GM12865 (cell line): Measurements from ENCODE around the gene SLC22A15.
A peak's percentile ranks its signal among the peaks of the same experiment; 100 is the strongest.
"Not testable (repeated sequence)": the region's sequence is repeated elsewhere in the genome, so short reads cannot be mapped to it uniquely, and the experiment has no call there.

Experiments used
- DNase-seq: peaks from one replicate; pipeline ENCODE4 v3.0.0; 2010; ENCODE audit warnings: low read depth
- H3K4me3 ChIP-seq: 2 replicates; pipeline ENCODE4 v1.5.1; 2011; ENCODE audit warnings: mild to moderate bottlenecking, low read depth, low read length, control low read depth
- TF ChIP-seq, protein P1 (sequence below): IDR thresholded peaks from 2 replicates; pipeline ENCODE4 v1.5.1; 2011; ENCODE audit warnings: low read length, control low read depth, low read depth, inconsistent platforms; ENCODE audit not compliant: insufficient read depth; ENCODE audit errors: missing control alignments

SLC22A15 gene

GRCh38 chr1:115951560-115951959 lies 24.8 kb upstream of the SLC22A15 start:
- no peak overlapping the region for H3K4me3 ChIP-seq
- TF ChIP-seq, protein P1, sequence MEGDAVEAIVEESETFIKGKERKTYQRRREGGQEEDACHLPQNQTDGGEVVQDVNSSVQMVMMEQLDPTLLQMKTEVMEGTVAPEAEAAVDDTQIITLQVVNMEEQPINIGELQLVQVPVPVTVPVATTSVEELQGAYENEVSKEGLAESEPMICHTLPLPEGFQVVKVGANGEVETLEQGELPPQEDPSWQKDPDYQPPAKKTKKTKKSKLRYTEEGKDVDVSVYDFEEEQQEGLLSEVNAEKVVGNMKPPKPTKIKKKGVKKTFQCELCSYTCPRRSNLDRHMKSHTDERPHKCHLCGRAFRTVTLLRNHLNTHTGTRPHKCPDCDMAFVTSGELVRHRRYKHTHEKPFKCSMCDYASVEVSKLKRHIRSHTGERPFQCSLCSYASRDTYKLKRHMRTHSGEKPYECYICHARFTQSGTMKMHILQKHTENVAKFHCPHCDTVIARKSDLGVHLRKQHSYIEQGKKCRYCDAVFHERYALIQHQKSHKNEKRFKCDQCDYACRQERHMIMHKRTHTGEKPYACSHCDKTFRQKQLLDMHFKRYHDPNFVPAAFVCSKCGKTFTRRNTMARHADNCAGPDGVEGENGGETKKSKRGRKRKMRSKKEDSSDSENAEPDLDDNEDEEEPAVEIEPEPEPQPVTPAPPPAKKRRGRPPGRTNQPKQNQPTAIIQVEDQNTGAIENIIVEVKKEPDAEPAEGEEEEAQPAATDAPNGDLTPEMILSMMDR, result no peak
- DNase-seq, result no peak

DNA sequence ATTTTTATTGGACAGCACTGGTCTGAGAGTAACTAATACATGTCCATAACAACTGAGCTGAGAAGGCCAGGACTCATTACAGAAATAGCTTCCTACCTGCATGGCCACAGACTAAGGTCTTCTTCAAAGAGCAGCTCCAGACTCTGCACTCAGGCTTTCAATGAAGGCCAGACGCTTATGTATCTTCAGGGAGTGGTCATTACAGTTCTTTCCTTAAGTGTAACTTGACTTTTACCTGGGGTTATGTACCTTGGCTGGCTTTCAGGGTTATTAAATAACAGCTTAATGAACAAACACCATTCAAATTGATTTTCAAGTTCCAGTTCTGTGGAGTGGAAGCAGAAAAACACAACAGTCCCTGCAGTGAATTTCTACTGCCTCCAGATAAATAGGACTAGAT lies 23.8 kb upstream of the SLC22A15 start:
- no peak for DNase-seq
- TF ChIP-seq, protein P1, result no peak

DNA sequence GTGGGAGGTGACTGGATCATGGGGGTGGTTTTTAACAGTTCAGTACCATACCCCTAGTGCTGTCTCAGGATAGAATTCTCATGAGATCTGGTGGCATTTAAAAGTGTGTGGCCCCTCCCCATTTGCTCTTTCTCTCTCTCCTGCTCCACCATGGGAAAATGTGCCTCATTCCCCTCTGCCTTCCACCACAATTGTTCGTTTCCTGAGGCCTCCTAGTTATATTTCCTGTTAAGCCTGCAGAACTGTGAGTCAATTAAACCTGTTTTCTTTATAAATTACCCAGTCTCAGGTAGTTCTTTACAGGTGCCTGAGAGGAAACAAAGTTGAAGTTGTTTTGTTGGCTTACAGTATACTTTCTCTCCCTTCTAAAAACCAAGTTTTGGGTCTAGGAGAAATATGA lies 23.1 kb upstream of the SLC22A15 start:
- TF ChIP-seq, protein P1, result no peak

More for the DNA sequence above, 23.8 kb upstream of the SLC22A15 start:
- no peak overlapping the region for H3K4me3 ChIP-seq

GRCh38 chr1:115954684-115955083 lies 21.6 kb upstream of the SLC22A15 start:
- DNase-seq, result no peak
- TF ChIP-seq, protein P1, result no peak

More for the DNA sequence above, 23.1 kb upstream of the SLC22A15 start:
- DNase-seq, result no peak
- no peak overlapping the region for H3K4me3 ChIP-seq

DNA sequence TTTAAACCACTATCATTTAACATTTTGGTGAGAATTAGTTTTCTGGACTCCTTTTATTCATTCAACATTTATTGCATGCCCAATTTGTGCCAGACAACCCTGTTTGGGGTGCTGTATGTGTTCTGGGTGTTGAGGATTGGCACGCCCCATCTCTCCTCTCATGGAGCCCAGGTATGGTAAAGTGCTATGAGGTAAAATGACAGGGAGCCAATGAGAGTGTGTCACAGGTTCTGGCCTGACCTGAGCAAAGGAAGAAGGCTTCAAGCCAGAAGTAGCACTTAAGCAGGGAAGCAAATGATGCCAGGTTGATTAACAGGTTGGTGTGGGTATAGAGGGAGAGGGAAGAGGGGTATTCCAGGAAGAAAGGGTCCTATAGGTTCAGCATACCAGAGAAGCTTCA lies 21.1 kb upstream of the SLC22A15 start:
- TF ChIP-seq, protein P1, result no peak
- no peak for DNase-seq
- no peak overlapping the region for H3K4me3 ChIP-seq

More at GRCh38 chr1:115954684-115955083, 21.6 kb upstream of the SLC22A15 start:
- H3K4me3 ChIP-seq, result no peak overlapping the region

GRCh38 chr1:115958866-115959265 lies 17.4 kb upstream of the SLC22A15 start:
- TF ChIP-seq, protein P1, result no peak
- no peak for DNase-seq
- no peak overlapping the region for H3K4me3 ChIP-seq

- peak; percentile 27 for DNase-seq
- TF ChIP-seq, protein P1, result no peak
Observed at GRCh38 chr1:115969509-115969908, 6.8 kb upstream of the SLC22A15 start.

GRCh38 chr1:115971778-115972177 lies 4.5 kb upstream of the SLC22A15 start:
- H3K4me3 ChIP-seq, DNase-seq: not testable (repeated sequence)

More at GRCh38 chr1:115969509-115969908, 6.8 kb upstream of the SLC22A15 start:
- no peak overlapping the region for H3K4me3 ChIP-seq
